A673 (cell line): Measurements from ENCODE around the gene CEP170B. TPM values are rescaled to one million over a fixed set of nuclear protein-coding genes. Genes with fewer than 3 reads are reported as not detected.

ENCODE experiments used
- BruUV-seq: library from RNA; stranded (reverse); fragments of 400-500 nt; replicated peaks from 2 replicates; lab custom pipeline; 2021; lab: Mats Ljungman, UMichigan
- CTCF ChIA-PET: fragments of 300-600 bp; sonication (Branson Sonifier 250); formaldehyde crosslinking; loops from one replicate; lab custom pipeline; 2022; ENCODE audit warnings: antibody characterized with exemption; lab: Charles Lee
- POLR2A ChIA-PET: fragments of 300-600 bp; sonication (Branson Sonifier 250); formaldehyde crosslinking; loops from one replicate; lab custom pipeline; 2022; ENCODE audit warnings: antibody characterized with exemption; ENCODE audit not compliant: low non-redundant PET; lab: Charles Lee
- DNase-seq: peaks from one replicate; pipeline ENCODE4 v3.0.0-alpha.2; 2015; ENCODE audit warnings: low spot score
- H3K27ac ChIP-seq: fragments of 200-600 bp; sonication (generic); 2 replicates; pipeline ENCODE4 v1.5.1; 2016; ENCODE audit warnings: mixed run types, low read depth, mild to moderate bottlenecking, mixed read lengths, antibody characterized with exemption, low read length; ENCODE audit not compliant: poor library complexity, severe bottlenecking
- H3K27me3 ChIP-seq: fragments of 200-600 bp; sonication (generic); replicated peaks from 2 replicates; pipeline ENCODE4 v1.6.1; 2017; ENCODE audit warnings: mixed run types, low read depth, mild to moderate bottlenecking, mixed read lengths, antibody characterized with exemption, low read length; ENCODE audit not compliant: insufficient read depth, poor library complexity
- H3K36me3 ChIP-seq: fragments of 200-600 bp; sonication (generic); 2 replicates; pipeline ENCODE4 v1.6.1; 2016; ENCODE audit warnings: mixed run types, mild to moderate bottlenecking, mixed read lengths, antibody characterized with exemption, low read length; ENCODE audit not compliant: insufficient read depth, poor library complexity, severe bottlenecking
- H3K4me1 ChIP-seq: fragments of 200-600 bp; sonication (generic); 2 replicates; pipeline ENCODE4 v1.6.1; 2017; ENCODE audit warnings: mixed run types, mild to moderate bottlenecking, mixed read lengths, antibody characterized with exemption, low read length; ENCODE audit not compliant: insufficient read depth, poor library complexity, severe bottlenecking
- H3K4me3 ChIP-seq: fragments of 200-600 bp; sonication (generic); 2 replicates; pipeline ENCODE4 v1.5.1; 2016; ENCODE audit warnings: low read depth, mixed run types, mild to moderate bottlenecking, mixed read lengths, low read length; ENCODE audit not compliant: poor library complexity, severe bottlenecking
- H3K9me3 ChIP-seq: fragments of 200-600 bp; sonication (generic); 2 replicates; pipeline ENCODE4 v1.6.1; 2016; ENCODE audit warnings: mixed run types, low read depth, mild to moderate bottlenecking, mixed read lengths, antibody characterized with exemption, low read length; ENCODE audit not compliant: poor library complexity, severe bottlenecking
- EZH2 ChIP-seq: fragments of 200-600 bp; sonication (generic); IDR thresholded peaks from 2 replicates; pipeline ENCODE4 v1.6.1; 2017; ENCODE audit warnings: borderline replicate concordance, low read depth, mild to moderate bottlenecking, mixed read lengths, antibody characterized with exemption, low read length; ENCODE audit not compliant: poor library complexity, severe bottlenecking
- intact Hi-C: fragments of 100-400 bp; cut with micrococcal nuclease; formaldehyde crosslinking; loops from one replicate; pipeline ENCODE4 v1.10.0; 2022; ENCODE audit not compliant: unreplicated experiment
- total RNA-seq: library from RNA; stranded (reverse); gene quantifications from 2 replicates; pipeline ENCODE4 v1.2.3, GENCODE V29; 2021
- TF ChIP-seq, protein P1 (sequence below): fragments of 300-800, 200-600 bp; sonication (generic); conservative IDR thresholded peaks from 2 replicates; pipeline ENCODE4 v1.5.1; 2017; ENCODE audit warnings: low read depth, mild to moderate bottlenecking, antibody characterized with exemption, low read length, moderate library complexity, mixed read lengths

CEP170B gene
- total RNA-seq, 1 experiment from 2014 or later: 20.8 TPM

DNA sequence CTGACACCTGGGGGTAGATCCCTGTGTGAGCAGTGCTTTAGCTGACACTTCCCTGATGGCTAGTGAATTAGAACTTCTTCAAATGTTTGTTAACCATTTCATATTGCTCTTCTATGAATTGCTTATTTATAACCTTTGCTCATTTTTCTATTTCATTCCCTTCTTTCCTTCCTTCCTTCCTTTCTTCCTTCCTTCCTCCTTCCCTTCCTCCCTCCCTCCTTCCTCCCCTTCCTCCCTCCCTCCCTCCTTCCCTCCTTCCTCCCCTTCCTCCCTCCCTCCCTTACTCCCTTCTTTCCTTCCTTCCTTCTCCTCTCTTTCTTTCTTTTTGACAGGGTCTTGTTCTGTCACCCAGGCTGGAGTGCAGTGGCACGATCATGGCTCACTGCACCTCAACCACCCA lies 23.3 kb upstream of the CEP170B start:
- H3K27me3 ChIP-seq: peaks cover 46% of the 10 kb centered on the region
- no peaks in the 10 kb centered on the region for H3K9me3 ChIP-seq
- DNase-seq: no peak
- no peak overlapping the region for H3K4me3 ChIP-seq
- CTCF ChIA-PET: no interaction called here
- H3K4me1 ChIP-seq: no peaks in the 10 kb centered on the region
- intact Hi-C loops: no loop called here
- TF ChIP-seq, protein P1, sequence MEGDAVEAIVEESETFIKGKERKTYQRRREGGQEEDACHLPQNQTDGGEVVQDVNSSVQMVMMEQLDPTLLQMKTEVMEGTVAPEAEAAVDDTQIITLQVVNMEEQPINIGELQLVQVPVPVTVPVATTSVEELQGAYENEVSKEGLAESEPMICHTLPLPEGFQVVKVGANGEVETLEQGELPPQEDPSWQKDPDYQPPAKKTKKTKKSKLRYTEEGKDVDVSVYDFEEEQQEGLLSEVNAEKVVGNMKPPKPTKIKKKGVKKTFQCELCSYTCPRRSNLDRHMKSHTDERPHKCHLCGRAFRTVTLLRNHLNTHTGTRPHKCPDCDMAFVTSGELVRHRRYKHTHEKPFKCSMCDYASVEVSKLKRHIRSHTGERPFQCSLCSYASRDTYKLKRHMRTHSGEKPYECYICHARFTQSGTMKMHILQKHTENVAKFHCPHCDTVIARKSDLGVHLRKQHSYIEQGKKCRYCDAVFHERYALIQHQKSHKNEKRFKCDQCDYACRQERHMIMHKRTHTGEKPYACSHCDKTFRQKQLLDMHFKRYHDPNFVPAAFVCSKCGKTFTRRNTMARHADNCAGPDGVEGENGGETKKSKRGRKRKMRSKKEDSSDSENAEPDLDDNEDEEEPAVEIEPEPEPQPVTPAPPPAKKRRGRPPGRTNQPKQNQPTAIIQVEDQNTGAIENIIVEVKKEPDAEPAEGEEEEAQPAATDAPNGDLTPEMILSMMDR: no peak
- no peak for TF ChIP-seq EZH2
- no TSS peak for BruUV-seq
- H3K36me3 ChIP-seq: no peaks in the 10 kb centered on the region
- no peak overlapping the region for H3K27ac ChIP-seq
- POLR2A ChIA-PET: no interaction called here

DNA sequence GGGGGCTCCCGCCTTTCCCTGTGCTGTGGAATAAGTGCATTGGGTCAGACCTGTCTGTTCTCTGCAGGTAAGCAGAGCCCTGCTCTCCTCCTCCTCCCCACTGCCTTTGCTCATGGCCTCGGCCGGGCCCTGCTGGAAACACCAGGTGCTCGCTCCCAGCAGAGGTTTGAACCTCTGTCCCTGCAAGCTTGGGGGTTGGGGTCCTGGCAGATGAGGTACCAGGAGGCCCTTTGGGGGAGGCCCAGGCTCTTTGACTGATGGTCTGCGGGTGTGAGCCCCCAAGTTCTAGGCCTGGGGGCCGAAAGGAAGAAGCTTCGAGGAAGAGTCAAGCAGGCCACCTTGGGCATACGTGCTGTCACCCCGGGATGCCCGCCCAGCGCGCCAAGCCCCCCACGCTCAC lies 22.1 kb upstream of the CEP170B start:
- H3K4me1 ChIP-seq: no peaks in the 10 kb centered on the region
- no TSS peak for BruUV-seq
- no peak overlapping the region for H3K27ac ChIP-seq
- intact Hi-C loops: no loop called here
- H3K27me3 ChIP-seq: peaks cover 46% of the 10 kb centered on the region
- no peaks in the 10 kb centered on the region for H3K9me3 ChIP-seq
- POLR2A ChIA-PET: no interaction called here
- no peak for DNase-seq
- peak overlapping the region; percentile 43 for H3K4me3 ChIP-seq
- CTCF ChIA-PET: no interaction called here
- no peaks in the 10 kb centered on the region for H3K36me3 ChIP-seq
- no peak for TF ChIP-seq EZH2
- TF ChIP-seq, protein P1: no peak

DNA sequence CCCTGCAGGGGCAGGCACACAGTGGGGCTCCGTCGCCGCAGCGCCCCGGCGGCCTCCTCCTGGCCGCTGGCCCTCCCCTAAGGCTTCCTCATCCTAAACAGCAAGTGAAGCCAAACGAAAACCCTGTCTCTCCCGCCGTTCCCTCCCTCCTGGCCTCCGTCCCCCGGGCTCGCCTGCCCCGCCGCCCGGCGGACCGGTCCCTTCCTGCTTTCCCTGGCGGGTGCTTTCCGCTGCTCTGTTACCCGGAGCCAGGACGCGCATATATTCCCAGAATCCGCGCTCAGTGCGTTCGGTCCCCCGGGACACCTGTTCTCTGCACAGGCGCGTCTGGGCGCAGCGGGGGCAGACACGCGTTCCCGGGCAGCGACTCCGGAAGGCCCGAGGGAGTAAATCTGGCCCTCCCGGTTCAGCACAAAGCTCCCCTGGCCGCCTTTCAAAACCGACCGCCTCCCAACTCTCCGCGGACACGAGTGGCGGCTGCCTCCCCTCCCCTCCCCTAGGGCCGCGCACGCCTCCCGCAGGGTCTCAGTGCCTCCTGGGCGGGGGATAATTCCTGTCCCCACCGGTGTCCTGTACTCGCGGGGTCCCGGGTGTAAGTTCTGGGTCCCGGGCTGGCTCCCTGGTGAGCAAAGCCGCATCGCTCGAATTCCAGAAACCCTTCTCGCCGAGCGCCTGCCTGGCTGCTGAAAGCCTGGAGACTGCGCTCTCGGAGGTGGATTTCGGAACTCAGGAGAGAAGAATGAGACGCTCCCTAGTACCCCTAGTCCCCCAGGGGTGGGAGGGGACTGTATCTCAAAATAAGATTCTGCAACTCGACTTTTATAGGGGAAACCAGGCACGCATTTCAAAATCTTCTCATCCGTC lies 21.4 kb upstream of the CEP170B start:
- no peaks in the 10 kb centered on the region for H3K36me3 ChIP-seq
- no peaks in the 10 kb centered on the region for H3K9me3 ChIP-seq
- no peaks in the 10 kb centered on the region for H3K4me1 ChIP-seq
- peak; percentile 37 for DNase-seq
- ChIA-PET POLR2A (no interaction called here), CTCF (interaction anchor here (0.6 kb wide), 1 partner anchor 33 kb away, joined by 4 read pairs; no protein-coding TSS in a partner anchor)
- TF ChIP-seq, protein P1: no peak
- TF ChIP-seq EZH2: peak; percentile 62
- H3K27ac ChIP-seq: no peak overlapping the region
- peak overlapping the region; percentile 43 for H3K4me3 ChIP-seq
- BruUV-seq: no TSS peak
- intact Hi-C loops: no loop called here
- H3K27me3 ChIP-seq: peaks cover 46% of the 10 kb centered on the region
